ENCODE measurements around the gene BEST4. TPM values are rescaled to one million over a fixed set of nuclear protein-coding genes. Genes with fewer than 3 reads are reported as not detected.

Gene BEST4
- total and polyA plus RNA-seq, 2 of the 13 experiments (the other 11 are each of a cell fraction or from before 2014, with no cell fraction given) = 0.77 to 1.4 TPM

DNA sequence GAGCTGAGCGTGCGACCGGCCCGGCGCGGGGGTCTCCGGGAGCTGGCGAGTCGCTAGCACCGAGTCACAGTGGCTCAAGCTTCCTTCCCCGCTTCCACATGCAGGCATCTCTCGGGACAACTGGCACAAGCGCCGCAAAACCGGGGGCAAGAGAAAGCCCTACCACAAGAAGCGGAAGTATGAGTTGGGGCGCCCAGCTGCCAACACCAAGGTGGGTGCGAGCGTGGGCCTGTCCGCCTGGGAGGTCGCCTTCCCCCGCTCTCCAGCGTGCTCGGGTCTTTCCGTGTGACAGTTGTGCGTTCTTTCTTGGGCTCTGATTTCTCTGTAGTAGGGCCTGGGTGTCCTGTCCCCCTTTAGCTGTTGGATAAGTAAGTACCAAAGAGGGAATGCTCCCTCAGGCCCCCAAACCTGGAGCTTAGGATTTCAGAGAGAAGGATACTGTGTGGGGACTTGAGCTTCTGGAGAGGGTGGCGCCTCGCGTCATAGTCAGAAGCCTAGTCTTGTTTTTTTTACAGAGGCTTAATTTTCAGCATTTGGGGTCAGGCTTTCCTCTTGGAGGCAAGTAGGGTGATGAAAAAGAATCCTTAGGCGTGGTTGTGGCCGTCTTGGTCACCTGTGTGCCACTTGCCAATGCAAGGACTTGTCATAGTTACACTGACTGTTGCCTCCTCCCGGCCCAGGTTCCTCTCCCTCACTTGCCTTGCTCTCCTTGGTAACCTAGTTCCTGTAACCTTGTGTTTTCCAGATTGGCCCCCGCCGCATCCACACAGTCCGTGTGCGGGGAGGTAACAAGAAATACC is 11.8 kb downstream of the BEST4 start (continued):
- TF ChIP-seq POLR2G (IDR thresholded peaks at IDR 0.05; ENCODE audit: low read depth, low read length) (0 out of 2 replicates have a peak, but pooled peaks have one; percentile 1), NCOR1 (IDR thresholded peaks at IDR 0.05; ENCODE audit: borderline replicate concordance, low read length) (no peak), ATF1 (CRISPR knock-in tag; IDR thresholded peaks at IDR 0.05) (no peak), EP300 (IDR thresholded peaks at IDR 0.05; ENCODE audit: low read depth in 2 of 2, low read length in 2 of 2) (no peak), EP300 (CRISPR knock-in tag; IDR thresholded peaks at IDR 0.05; ENCODE audit: borderline replicate concordance) (no peak), ZNF33A (CRISPR knock-in tag; IDR thresholded peaks at IDR 0.05; ENCODE audit: borderline replicate concordance) (no peak), KLF6 (CRISPR knock-in tag; IDR thresholded peaks at IDR 0.05) (no peak), TCF7L2 (IDR thresholded peaks at IDR 0.05; ENCODE audit: low read depth, low read length) (no peak), ZNF496 (CRISPR knock-in tag; IDR thresholded peaks at IDR 0.05; ENCODE audit: insufficient replicate concordance) (no peak), ATF7-NPFF (CRISPR knock-in tag; IDR thresholded peaks at IDR 0.05; ENCODE audit: low read depth) (no peak), ZNF570 (CRISPR knock-in tag; IDR thresholded peaks at IDR 0.05; ENCODE audit: borderline replicate concordance) (peak; percentile 74; the same call in 1 of the 2 replicates), ZNF282 (IDR thresholded peaks at IDR 0.05; ENCODE audit: partially characterized antibody) (no peak), ATRX (CRISPR knock-in tag; IDR thresholded peaks at IDR 0.05; ENCODE audit: borderline replicate concordance) (no peak), RFX1 (IDR thresholded peaks at IDR 0.05) (no peak), NKX3-1 (CRISPR knock-in tag; IDR thresholded peaks at IDR 0.05) (no peak), TRIM24 (CRISPR knock-in tag; IDR thresholded peaks at IDR 0.05) (no peak), NCOA1 (CRISPR knock-in tag; IDR thresholded peaks at IDR 0.05) (no peak), ZNF678 (CRISPR knock-in tag; IDR thresholded peaks at IDR 0.05) (0 out of 2 replicates have a peak, but pooled peaks have one; percentile 43), ZNF431 (CRISPR knock-in tag; IDR thresholded peaks at IDR 0.05; ENCODE audit: borderline replicate concordance, low read depth) (no peak)
- TF ChIP-seq, protein P1, sequence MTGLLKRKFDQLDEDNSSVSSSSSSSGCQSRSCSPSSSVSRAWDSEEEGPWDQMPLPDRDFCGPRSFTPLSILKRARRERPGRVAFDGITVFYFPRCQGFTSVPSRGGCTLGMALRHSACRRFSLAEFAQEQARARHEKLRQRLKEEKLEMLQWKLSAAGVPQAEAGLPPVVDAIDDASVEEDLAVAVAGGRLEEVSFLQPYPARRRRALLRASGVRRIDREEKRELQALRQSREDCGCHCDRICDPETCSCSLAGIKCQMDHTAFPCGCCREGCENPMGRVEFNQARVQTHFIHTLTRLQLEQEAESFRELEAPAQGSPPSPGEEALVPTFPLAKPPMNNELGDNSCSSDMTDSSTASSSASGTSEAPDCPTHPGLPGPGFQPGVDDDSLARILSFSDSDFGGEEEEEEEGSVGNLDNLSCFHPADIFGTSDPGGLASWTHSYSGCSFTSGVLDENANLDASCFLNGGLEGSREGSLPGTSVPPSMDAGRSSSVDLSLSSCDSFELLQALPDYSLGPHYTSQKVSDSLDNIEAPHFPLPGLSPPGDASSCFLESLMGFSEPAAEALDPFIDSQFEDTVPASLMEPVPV (CRISPR knock-in tag; IDR thresholded peaks at IDR 0.05) = no peak; the same call in 1 of the 2 replicates
- TF ChIP-seq, protein P2, sequence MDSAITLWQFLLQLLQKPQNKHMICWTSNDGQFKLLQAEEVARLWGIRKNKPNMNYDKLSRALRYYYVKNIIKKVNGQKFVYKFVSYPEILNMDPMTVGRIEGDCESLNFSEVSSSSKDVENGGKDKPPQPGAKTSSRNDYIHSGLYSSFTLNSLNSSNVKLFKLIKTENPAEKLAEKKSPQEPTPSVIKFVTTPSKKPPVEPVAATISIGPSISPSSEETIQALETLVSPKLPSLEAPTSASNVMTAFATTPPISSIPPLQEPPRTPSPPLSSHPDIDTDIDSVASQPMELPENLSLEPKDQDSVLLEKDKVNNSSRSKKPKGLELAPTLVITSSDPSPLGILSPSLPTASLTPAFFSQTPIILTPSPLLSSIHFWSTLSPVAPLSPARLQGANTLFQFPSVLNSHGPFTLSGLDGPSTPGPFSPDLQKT (CRISPR knock-in tag; IDR thresholded peaks at IDR 0.05; ENCODE audit: borderline replicate concordance) = no peak
- TF ChIP-seq, protein P3, sequence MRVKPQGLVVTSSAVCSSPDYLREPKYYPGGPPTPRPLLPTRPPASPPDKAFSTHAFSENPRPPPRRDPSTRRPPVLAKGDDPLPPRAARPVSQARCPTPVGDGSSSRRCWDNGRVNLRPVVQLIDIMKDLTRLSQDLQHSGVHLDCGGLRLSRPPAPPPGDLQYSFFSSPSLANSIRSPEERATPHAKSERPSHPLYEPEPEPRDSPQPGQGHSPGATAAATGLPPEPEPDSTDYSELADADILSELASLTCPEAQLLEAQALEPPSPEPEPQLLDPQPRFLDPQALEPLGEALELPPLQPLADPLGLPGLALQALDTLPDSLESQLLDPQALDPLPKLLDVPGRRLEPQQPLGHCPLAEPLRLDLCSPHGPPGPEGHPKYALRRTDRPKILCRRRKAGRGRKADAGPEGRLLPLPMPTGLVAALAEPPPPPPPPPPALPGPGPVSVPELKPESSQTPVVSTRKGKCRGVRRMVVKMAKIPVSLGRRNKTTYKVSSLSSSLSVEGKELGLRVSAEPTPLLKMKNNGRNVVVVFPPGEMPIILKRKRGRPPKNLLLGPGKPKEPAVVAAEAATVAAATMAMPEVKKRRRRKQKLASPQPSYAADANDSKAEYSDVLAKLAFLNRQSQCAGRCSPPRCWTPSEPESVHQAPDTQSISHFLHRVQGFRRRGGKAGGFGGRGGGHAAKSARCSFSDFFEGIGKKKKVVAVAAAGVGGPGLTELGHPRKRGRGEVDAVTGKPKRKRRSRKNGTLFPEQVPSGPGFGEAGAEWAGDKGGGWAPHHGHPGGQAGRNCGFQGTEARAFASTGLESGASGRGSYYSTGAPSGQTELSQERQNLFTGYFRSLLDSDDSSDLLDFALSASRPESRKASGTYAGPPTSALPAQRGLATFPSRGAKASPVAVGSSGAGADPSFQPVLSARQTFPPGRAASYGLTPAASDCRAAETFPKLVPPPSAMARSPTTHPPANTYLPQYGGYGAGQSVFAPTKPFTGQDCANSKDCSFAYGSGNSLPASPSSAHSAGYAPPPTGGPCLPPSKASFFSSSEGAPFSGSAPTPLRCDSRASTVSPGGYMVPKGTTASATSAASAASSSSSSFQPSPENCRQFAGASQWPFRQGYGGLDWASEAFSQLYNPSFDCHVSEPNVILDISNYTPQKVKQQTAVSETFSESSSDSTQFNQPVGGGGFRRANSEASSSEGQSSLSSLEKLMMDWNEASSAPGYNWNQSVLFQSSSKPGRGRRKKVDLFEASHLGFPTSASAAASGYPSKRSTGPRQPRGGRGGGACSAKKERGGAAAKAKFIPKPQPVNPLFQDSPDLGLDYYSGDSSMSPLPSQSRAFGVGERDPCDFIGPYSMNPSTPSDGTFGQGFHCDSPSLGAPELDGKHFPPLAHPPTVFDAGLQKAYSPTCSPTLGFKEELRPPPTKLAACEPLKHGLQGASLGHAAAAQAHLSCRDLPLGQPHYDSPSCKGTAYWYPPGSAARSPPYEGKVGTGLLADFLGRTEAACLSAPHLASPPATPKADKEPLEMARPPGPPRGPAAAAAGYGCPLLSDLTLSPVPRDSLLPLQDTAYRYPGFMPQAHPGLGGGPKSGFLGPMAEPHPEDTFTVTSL (CRISPR knock-in tag; IDR thresholded peaks at IDR 0.05; ENCODE audit: borderline replicate concordance) = no peak; the same call in 1 of the 2 replicates

Measured in HepG2 (cell line).